ENCODE measurements around the gene TAF8. TPM values are rescaled to one million over a fixed set of nuclear protein-coding genes. Genes with fewer than 3 reads are reported as not detected.

The TAF8 gene
- total RNA-seq, 1 donor from 2014 or later = 35.6 TPM

- no peaks in the 10 kb centered on the region for H3K27me3 ChIP-seq
- H3K9me3 ChIP-seq = no peaks in the 10 kb centered on the region
- H3K36me3 ChIP-seq = peaks cover 0 to 5% of the 10 kb centered on the region in 2 donors
- TF ChIP-seq CTCF (IDR thresholded peaks at IDR 0.05) = no peak
- TF ChIP-seq POLR2A (IDR thresholded peaks at IDR 0.05) = no peak
- TF ChIP-seq POLR2AphosphoS5 (IDR thresholded peaks at IDR 0.05; ENCODE audit: insufficient read depth in 1 of 2, low read depth in 1 of 2) = no peak
- no peak overlapping the region for H3K27ac ChIP-seq
- H3K4me1 ChIP-seq = peaks cover 47% of the 10 kb centered on the region
- H3K4me3 ChIP-seq = no peak overlapping the region
- no peak for DNase-seq (ENCODE audit: extremely low spot score in 2 of 2)
- intact Hi-C loops (cut with DNase I) = no loop called here
Observed at GRCh38 chr6:42038163-42038562, 12.2 kb upstream of the TAF8 start.

- Histone ChIP-seq H3K9me3 (no peaks in the 10 kb centered on the region), H3K36me3 (peaks cover 0 to 6% of the 10 kb centered on the region in 2 donors), H3K27me3 (no peaks in the 10 kb centered on the region), H3K27ac (no peak overlapping the region), H3K4me3 (no peak overlapping the region), H3K4me1 (peaks cover 54% of the 10 kb centered on the region)
- TF ChIP-seq POLR2AphosphoS5 (IDR thresholded peaks at IDR 0.05; ENCODE audit: insufficient read depth in 1 of 2, low read depth in 1 of 2) (no peak), POLR2A (IDR thresholded peaks at IDR 0.05) (no peak), CTCF (IDR thresholded peaks at IDR 0.05) (no peak)
- no peak for DNase-seq (ENCODE audit: extremely low spot score in 2 of 2)
- intact Hi-C loops (cut with DNase I) = no loop called here
Observed at GRCh38 chr6:42038811-42039408, 11.4 kb upstream of the TAF8 start.

GRCh38 chr6:42040856-42041480, 9.4 kb upstream of the TAF8 start:
- TF ChIP-seq POLR2AphosphoS5 (IDR thresholded peaks at IDR 0.05; ENCODE audit: insufficient read depth in 1 of 2, low read depth in 1 of 2) = no peak
- no peak for TF ChIP-seq CTCF (IDR thresholded peaks at IDR 0.05)
- TF ChIP-seq POLR2A (IDR thresholded peaks at IDR 0.05) = no peak
- H3K4me3 ChIP-seq = no peak overlapping the region
- H3K4me1 ChIP-seq = peaks cover 72% of the 10 kb centered on the region
- H3K9me3 ChIP-seq = no peaks in the 10 kb centered on the region
- no peaks in the 10 kb centered on the region for H3K27me3 ChIP-seq
- H3K27ac ChIP-seq = no peak overlapping the region
- peaks cover 0 to 6% of the 10 kb centered on the region in 2 donors for H3K36me3 ChIP-seq
- no peak for DNase-seq (ENCODE audit: extremely low spot score in 2 of 2)
- intact Hi-C loops (cut with DNase I) = loop anchor here (5.0 kb wide), 1 partner anchor 104 kb away; no protein-coding TSS in a partner anchor

GRCh38 chr6:42041481-42042053, 8.8 kb upstream of the TAF8 start:
- Histone ChIP-seq H3K27me3 (no peaks in the 10 kb centered on the region), H3K9me3 (no peaks in the 10 kb centered on the region), H3K4me3 (no peak overlapping the region), H3K4me1 (peaks cover 78% of the 10 kb centered on the region), H3K36me3 (peaks cover 0 to 6% of the 10 kb centered on the region in 2 donors), H3K27ac (no peak overlapping the region)
- intact Hi-C loops (cut with DNase I) = loop anchor here (5.0 kb wide), 1 partner anchor 104 kb away; no protein-coding TSS in a partner anchor
- TF ChIP-seq POLR2A (IDR thresholded peaks at IDR 0.05) (no peak), CTCF (IDR thresholded peaks at IDR 0.05) (no peak), POLR2AphosphoS5 (IDR thresholded peaks at IDR 0.05; ENCODE audit: insufficient read depth in 1 of 2, low read depth in 1 of 2) (no peak)
- DNase-seq (ENCODE audit: extremely low spot score in 2 of 2) = no peak

DNA sequence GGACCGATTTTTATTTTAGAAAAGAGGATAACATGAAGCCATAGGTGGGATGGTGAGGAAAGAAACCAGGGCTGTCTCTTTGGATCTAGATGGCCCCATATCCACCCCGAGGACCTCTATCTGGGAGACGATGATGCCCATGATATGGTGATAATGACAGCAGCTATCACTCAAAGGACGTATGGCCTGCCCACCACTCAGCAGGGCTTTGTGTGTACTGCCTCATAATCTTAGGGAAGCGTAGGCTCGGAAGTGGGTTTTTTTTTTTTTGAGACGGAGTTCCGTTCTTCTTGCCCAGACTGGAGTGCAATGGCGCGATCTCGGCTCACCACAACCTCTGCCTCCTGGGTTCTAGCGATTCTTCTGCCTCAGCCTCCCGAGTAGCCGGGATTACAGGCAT, 8.2 kb upstream of the TAF8 start:
- no peak for DNase-seq (ENCODE audit: extremely low spot score in 2 of 2)
- TF ChIP-seq POLR2AphosphoS5 (IDR thresholded peaks at IDR 0.05; ENCODE audit: insufficient read depth in 1 of 2, low read depth in 1 of 2) = no peak
- TF ChIP-seq CTCF (IDR thresholded peaks at IDR 0.05) = no peak
- TF ChIP-seq POLR2A (IDR thresholded peaks at IDR 0.05) = no peak
- Histone ChIP-seq H3K27ac (no peak overlapping the region), H3K4me3 (no peak overlapping the region), H3K36me3 (peaks cover 0 to 6% of the 10 kb centered on the region in 2 donors), H3K9me3 (no peaks in the 10 kb centered on the region), H3K4me1 (peaks cover 83% of the 10 kb centered on the region), H3K27me3 (no peaks in the 10 kb centered on the region)
- intact Hi-C loops (cut with DNase I) = loop anchor here (5.0 kb wide), 1 partner anchor 105 kb away; no protein-coding TSS in a partner anchor
